Kidney (tissue), 14 donors: Measurements from ENCODE around the gene PRRG3. TPM values are rescaled to one million over a fixed set of nuclear protein-coding genes. Genes with fewer than 3 reads are reported as not detected.
A peak's percentile ranks its signal among the peaks of the same experiment; 100 is the strongest.

Source experiments
- DNase-seq, 5 donors: peaks; one replicate each; pipeline ENCODE4 v3.0.0-alpha.2; 2013 to 2020
- FAIRE-seq: peaks from 2 replicates; lab custom pipeline; 2012; peaks lifted over from hg19 to GRCh38; lab: Jason Lieb, UNC
- H3K27ac ChIP-seq, 2 donors: one replicate each; pipeline ENCODE4 v1.7.0; 2013; ENCODE audit warnings: low read depth in 2 of 2, low read length in 2 of 2, inconsistent platforms in 1 of 2
- H3K27me3 ChIP-seq: one replicate; pipeline ENCODE4 v1.7.1; 2013; ENCODE audit warnings: low read length, inconsistent platforms; ENCODE audit not compliant: control insufficient read depth, insufficient read depth
- H3K36me3 ChIP-seq, 3 donors: one replicate each; pipeline versions ENCODE4 v1.7.0 to v1.7.1; 2013; ENCODE audit warnings: low read length in 3 of 3, control low read depth in 1 of 3, inconsistent platforms in 1 of 3; ENCODE audit not compliant: insufficient read depth in 3 of 3, control insufficient read depth in 2 of 3
- H3K4me1 ChIP-seq, 3 donors: one replicate each; pipeline versions ENCODE4 v1.7.0 to v1.7.1; 2013; ENCODE audit warnings: low read length in 3 of 3, inconsistent platforms in 1 of 3, low read depth in 1 of 3; ENCODE audit not compliant: control insufficient read depth in 2 of 3, insufficient read depth in 2 of 3
- H3K4me3 ChIP-seq, 3 donors: one replicate each; pipeline versions ENCODE4 v1.7.0 to v1.8.1; 2013; ENCODE audit warnings: low read length in 3 of 3, control low read depth in 1 of 3, inconsistent platforms in 1 of 3
- H3K9ac ChIP-seq, 3 donors: one replicate each; pipeline versions ENCODE4 v1.7.0 to v1.7.1; 2013; ENCODE audit warnings: low read length in 3 of 3, control low read depth in 1 of 3, inconsistent platforms in 1 of 3
- H3K9me3 ChIP-seq, 3 donors: one replicate each; pipeline versions ENCODE4 v1.7.0 to v1.7.1; 2013; ENCODE audit warnings: low read length in 3 of 3, control low read depth in 1 of 3, inconsistent platforms in 1 of 3; ENCODE audit not compliant: control insufficient read depth in 2 of 3, insufficient read depth in 1 of 3
- intact Hi-C: fragments of 100-400 bp; cut with DNase I; formaldehyde crosslinking; loops from one replicate; pipeline ENCODE4 v1.11.1; 2022
- polyA plus RNA-seq: library from polyadenylated mRNA; stranded (reverse); fragments of 350-450 nt; fragmentation: Illumina TruSeq; extraction: RNeasy Lipid Tissue Mini Kit (QIAGEN cat#74804); gene quantifications from one replicate; pipeline ENCODE4 v1.2.3, GENCODE V29; 2014; ENCODE audit warnings: low read depth, low replicate concordance; ENCODE audit not compliant: insufficient read depth
- total RNA-seq: library from RNA; stranded (reverse); fragmentation: NEBNext Ultra II Directional; extraction: Animal tissue kit (Norgen Biotek cat#: 25700); gene quantifications from one replicate; pipeline ENCODE4 v1.2.1, GENCODE V29; 2021
- TF ChIP-seq, protein P1 (sequence below): IDR thresholded peaks from 3 replicates; pipeline ENCODE4 v1.5.1; 2012; ENCODE audit warnings: mild to moderate bottlenecking, moderate library complexity, borderline replicate concordance; ENCODE audit not compliant: insufficient read depth; ENCODE audit errors: extremely low read depth
- donor health status: control.
- donor health status: control.
- donor health status: control.
- donor health status: control.
- donor health status: control.
- donor health status: DM: yes; HTN: yes; CAD: no.
- donor health status: Normal renal cell carcinoma (clear cell type).

The PRRG3 gene
- total and polyA plus RNA-seq, 2 donors from 2014 or later = 0.24 to 0.44 TPM

DNA sequence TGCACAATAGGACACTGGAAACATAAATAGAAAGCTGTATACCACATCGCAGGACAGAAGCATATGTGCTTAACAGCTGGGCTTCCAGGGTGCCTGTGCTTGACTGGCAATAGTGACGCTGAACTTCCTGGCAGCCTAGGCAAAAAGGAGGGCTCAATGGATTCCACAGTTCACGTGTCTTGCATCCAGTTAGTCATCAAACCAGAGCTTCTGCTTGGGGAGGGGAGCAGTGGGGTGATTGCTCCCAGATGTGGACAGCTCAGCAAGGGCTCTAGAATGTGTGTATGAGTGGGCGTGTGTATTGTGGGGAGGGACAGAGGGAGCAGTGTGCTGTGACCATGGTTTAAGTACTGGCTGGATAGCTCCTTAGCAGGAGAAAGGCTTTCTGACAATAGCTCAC is 2.3 kb downstream of the PRRG3 start:
- FAIRE-seq = no peak
- DNase-seq = peak in 1 of 5 donors; percentile 11
- Histone ChIP-seq H3K27ac (no peak overlapping the region), H3K9me3 (no peaks in the 10 kb centered on the region), H3K4me3 (no peak overlapping the region), H3K36me3 (no peaks in the 10 kb centered on the region), H3K27me3 (no peaks in the 10 kb centered on the region), H3K9ac (no peak overlapping the region), H3K4me1 (no peaks in the 10 kb centered on the region)
- intact Hi-C loops = no loop called here
- TF ChIP-seq, protein P1, sequence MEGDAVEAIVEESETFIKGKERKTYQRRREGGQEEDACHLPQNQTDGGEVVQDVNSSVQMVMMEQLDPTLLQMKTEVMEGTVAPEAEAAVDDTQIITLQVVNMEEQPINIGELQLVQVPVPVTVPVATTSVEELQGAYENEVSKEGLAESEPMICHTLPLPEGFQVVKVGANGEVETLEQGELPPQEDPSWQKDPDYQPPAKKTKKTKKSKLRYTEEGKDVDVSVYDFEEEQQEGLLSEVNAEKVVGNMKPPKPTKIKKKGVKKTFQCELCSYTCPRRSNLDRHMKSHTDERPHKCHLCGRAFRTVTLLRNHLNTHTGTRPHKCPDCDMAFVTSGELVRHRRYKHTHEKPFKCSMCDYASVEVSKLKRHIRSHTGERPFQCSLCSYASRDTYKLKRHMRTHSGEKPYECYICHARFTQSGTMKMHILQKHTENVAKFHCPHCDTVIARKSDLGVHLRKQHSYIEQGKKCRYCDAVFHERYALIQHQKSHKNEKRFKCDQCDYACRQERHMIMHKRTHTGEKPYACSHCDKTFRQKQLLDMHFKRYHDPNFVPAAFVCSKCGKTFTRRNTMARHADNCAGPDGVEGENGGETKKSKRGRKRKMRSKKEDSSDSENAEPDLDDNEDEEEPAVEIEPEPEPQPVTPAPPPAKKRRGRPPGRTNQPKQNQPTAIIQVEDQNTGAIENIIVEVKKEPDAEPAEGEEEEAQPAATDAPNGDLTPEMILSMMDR = no peak

DNA sequence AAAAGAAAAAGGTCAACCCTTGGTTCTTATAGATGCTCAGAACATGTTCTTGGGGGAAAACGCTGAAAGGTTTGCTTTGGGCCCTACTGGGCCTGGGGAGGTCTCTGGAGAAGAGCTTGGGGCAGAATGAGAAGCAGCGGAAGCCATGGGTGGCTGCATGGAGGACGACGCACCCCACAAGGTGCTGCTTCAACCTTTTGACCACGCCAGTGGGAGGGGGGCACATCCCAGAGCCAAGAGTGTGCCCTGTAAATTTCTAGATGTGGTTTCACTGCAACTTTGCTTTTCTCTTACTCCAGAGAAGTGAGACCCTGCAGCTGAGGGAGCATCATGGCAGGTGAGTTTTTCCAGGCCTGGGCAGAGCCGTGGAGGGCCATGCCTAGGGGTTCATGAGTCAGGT is 3.2 kb downstream of the PRRG3 start:
- Histone ChIP-seq H3K36me3 (no peaks in the 10 kb centered on the region), H3K4me1 (no peaks in the 10 kb centered on the region), H3K27ac (no peak overlapping the region), H3K9ac (no peak overlapping the region), H3K9me3 (no peaks in the 10 kb centered on the region), H3K4me3 (no peak overlapping the region), H3K27me3 (no peaks in the 10 kb centered on the region)
- DNase-seq (no peak), FAIRE-seq (no peak)
- intact Hi-C loops = no loop called here
- TF ChIP-seq, protein P1 = no peak

DNA sequence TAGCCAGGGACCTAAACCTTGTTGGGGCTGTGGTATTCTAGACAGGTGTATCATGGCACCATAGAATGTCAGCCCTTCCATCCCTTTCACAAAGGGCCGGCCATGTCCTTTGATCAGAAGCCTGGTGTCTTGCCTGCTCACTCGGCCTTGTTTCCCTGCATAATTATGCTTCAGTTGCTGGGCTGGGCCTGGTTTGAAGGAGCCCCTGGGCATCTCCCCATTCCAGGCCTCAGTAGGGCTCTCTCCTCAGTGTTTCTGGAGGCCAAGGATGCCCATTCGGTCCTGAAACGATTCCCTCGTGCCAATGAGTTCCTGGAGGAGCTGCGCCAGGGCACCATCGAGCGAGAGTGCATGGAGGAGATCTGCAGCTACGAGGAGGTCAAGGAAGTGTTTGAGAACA is 4.5 kb downstream of the PRRG3 start:
- no peak for DNase-seq
- no peak overlapping the region for H3K4me3 ChIP-seq
- no peaks in the 10 kb centered on the region for H3K27me3 ChIP-seq
- H3K27ac ChIP-seq = no peak overlapping the region
- no peaks in the 10 kb centered on the region for H3K9me3 ChIP-seq
- TF ChIP-seq, protein P1 = no peak
- H3K36me3 ChIP-seq = no peaks in the 10 kb centered on the region
- no peak overlapping the region for H3K9ac ChIP-seq
- FAIRE-seq = no peak
- no peaks in the 10 kb centered on the region for H3K4me1 ChIP-seq
- intact Hi-C loops = no loop called here

DNA sequence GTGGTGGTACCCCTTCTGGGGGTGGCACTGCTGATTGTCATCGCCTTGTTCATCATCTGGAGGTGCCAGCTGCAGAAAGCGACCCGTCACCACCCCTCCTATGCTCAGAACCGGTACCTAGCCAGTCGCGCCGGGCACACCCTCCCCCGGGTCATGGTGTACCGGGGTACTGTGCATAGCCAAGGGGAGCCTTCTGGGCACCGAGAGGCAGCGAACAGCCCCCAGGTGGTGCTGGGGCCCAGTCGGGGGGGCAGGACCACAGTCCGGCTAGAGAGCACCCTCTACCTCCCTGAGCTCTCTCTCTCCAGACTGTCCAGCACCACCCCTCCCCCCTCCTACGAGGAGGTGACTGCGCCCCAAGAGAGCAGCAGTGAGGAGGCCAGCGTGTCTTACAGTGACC is 5.3 kb downstream of the PRRG3 start:
- Histone ChIP-seq H3K4me3 (no peak overlapping the region), H3K27me3 (no peaks in the 10 kb centered on the region), H3K27ac (no peak overlapping the region), H3K9me3 (no peaks in the 10 kb centered on the region), H3K36me3 (no peaks in the 10 kb centered on the region), H3K9ac (no peak overlapping the region), H3K4me1 (no peaks in the 10 kb centered on the region)
- TF ChIP-seq, protein P1 = no peak
- no peak for FAIRE-seq
- intact Hi-C loops = no loop called here
- no peak for DNase-seq
